Measurements from ENCODE around the gene HOXC9.

HOXC9 gene

DNA sequence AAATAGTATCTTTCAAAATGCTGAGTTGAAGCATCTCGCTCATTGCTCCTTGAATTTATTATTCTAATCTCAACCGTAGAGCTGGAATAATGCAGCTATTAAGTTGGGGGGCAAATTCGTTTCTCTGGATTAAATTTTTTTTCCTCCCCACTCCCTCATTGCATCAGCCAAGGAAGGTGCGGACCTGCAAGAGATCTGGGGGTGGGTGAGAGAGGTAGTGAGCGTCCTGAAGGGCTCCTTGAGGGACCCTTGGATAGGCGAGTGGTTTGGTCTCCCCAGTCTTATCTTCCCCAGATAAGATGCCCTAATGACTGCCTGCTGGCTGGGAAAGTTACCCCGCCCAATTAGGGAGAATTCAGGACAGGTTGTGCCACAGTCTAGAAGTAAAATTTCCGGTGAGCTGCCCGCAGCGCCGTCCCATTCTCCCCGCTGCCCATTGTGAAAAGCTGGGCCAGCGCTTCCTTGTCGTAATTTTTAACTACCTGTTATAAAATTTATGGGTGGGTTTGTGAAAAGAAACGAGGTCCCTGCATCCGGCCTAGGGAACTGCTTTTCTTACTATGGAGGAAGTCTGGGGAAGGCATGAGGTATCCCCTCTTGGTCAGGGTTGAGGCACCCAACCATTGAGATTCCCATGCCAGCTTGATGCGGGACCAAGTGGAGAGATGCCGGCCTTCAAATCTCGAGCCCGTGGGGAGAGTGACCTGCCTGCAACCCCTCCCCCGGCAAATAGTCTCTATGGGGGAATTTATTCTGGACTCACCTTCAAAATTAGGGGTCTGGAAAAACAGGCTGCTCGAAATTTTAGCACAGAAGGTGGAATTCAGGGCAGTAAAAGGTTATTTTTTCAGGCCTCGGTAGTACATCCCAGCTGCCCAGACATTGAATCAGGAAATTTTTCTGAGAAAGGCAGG lies 15.3 kb downstream of the HOXC9 start:
- DNase-seq = no peak

DNA sequence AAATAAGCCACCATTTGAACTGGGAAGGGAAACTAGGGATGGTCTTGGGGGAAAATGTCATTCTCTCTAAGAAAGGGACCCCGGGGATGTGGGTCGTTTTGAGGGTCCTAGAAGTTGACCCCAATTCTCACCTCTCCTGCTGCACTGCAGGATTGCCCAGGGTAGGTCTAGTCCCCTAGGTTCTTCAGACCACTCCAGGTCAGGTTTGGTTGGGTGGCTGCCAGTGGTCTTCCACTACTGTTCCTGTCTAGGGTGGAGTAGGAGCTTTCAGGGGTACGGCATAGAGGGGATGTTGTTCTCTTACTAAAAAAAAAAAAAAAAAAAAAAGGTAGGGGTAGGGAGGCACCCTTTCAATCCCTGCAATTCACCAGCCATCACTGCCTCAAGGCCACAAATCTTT lies 16.1 kb downstream of the HOXC9 start:
- DNase-seq = no peak

DNA sequence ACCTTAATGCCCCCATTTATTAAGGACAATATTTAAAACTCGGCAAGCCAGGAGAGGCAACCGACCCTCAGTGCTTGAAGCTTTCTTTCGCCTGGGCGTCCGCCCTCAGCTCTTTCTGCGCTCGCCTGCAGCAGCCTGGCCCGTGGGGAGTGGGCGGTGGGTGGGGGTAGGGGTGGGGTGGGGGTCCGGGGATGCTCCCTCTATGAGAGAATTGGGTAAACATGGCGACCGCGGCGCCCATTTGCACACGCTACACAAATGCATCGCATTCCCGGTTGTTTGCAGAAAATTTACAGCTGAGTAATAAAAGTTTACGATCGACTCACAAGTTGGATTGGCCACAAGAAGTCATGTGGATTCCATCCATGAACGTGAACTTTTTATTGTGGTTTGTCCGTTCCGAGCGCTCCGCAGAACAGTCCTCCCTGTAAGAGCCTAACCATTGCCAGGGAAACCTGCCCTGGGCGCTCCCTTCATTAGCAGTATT lies 16.6 kb downstream of the HOXC9 start:
- no peak for DNase-seq

DNA sequence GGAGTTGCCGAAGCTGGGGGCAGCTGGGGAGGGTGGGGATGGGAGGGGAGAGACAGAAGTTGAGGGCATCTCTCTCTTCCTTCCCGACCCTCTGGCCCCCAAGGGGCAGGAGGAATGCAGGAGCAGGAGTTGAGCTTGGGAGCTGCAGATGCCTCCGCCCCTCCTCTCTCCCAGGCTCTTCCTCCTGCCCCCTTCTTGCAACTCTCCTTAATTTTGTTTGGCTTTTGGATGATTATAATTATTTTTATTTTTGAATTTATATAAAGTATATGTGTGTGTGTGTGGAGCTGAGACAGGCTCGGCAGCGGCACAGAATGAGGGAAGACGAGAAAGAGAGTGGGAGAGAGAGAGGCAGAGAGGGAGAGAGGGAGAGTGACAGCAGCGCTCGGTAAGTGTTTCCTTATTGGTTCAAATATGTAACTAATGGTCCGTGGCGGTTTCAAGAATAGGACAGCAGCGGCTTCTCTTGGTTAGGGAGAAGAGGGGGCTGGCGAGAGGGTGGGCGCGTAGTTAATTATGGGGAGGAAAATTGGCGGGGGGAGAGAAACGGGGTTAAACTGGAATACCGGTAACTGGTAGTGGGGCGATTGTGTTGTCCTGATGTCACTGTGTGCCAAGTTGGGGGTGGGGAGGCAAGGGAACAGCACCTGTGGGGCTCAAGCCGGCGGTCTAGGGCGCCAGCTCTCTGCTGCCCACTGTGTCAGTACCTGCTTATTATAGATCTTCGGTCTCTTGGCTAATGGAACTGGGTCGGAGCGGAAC lies 17.2 kb downstream of the HOXC9 start:
- DNase-seq = no peak

DNA sequence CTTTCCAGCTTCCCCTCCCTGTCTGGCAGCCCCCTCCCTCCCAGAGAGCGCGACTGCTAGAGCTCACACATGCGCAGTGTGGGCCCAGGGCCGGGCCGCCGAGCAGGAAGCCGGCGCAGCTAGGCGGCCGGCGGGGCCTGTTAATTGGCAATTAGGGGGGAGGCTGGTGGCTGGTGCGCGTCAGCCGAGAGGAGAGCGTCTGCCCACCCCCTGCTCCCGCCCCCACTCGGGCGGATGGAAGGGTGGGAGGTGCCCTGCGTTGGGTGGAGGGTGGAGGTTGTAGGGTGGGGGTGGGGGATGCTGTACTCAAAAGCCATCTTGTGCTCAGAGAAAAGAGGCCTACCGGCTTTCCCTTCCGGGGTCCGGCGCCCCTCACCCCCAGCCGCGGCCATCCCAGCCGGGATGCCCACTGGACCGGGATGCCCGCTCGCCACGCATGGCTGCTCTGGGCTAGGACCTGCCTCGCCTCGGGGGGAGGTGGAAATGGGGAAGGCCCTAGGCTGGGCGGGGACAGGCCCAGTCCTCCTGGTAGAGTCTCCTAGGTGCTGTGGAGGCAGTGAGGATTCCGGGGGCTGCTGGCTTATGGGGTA lies 18.0 kb downstream of the HOXC9 start:
- DNase-seq = peak; percentile 48

DNA sequence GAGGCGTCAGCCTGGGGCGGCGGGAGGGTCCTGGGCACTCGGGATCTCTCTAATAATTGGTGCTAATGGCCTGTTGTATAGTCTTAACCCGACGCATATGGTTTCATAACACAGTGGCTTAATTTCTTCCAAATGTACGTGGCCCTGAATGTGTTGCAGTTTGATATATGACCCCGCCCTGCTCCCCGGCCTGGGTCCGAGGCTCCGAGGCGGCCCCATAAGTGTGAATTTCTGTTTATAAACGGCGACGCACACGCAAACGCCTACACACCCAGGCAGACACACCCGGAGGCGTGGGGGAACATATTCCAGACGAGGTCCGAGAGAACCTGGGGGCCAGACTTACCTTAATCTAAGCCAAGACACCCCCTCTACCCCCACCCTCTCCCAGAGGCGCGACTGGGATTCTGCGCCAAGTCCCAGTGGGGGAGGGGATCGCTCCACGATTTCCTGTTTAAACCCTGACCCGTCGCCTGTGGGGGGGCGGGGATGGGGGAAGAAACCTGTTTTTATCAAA lies 18.6 kb downstream of the HOXC9 start:
- no peak for DNase-seq

DNA sequence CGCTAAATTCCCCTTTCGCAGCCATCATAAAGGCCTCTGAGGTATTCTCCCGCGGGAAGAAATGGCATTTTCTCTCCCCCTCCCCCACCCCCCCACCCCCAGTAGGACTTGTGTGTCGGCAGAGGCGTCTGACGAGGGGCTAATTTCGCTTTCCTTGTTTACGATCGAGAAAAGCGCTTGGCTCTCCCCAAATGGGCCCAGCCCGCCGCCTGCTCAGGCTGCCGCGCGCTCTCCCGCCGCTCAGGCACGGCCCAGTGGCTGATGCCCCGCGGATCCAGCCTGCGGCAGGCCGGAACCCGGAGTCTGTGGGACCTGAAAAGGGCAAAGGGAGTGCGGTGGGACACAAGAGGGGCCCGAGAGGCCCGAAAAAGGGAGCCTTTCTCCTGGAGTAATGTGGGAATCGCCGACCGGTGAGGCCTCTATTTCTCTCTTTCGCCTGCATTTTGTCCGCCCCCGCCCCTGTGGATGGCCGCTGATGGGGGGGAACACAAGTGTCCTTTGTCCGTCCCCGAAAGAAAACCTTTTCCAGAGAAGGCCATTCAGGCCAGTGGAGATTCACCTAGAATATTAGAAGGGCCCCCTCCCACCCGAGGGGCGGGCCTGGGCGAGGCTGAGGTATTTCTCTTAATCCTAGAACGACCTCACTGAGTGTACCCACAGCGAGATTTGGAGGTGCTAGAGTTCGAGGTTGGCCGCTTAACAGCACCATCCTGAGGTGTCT lies 19.3 kb downstream of the HOXC9 start:
- DNase-seq = no peak

DNA sequence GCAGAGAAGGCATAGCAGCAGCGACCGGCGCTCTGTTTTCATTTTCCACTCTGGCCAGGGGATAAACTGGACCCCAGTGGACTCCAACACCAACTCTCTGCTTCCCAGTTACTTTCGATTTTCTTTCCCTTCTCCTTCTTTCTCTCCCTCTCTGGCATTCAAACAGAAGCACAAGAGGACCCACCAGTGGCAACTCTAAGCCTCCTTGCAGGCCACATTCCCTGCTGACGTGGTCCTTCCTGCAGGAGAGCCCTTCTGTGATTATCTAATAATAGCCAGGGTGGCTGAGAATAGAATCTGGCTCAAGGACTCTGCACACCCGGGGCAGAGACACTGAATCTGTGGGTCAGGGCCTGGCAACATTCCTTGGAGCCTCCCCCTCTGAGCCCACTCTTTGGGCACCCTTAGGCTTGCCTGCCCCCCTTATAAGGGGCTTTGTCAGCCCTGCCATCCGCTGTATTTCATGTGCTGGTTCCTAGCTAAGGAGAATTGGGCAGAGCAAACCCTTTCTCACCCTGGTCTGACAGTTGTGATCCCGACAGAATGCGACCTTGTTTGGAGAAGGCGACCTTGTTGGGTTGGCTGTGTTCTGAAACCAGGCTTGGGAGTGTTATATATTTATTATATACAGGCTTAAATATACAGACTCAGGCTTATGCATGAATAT lies 20.1 kb downstream of the HOXC9 start:
- DNase-seq = no peak

DNA sequence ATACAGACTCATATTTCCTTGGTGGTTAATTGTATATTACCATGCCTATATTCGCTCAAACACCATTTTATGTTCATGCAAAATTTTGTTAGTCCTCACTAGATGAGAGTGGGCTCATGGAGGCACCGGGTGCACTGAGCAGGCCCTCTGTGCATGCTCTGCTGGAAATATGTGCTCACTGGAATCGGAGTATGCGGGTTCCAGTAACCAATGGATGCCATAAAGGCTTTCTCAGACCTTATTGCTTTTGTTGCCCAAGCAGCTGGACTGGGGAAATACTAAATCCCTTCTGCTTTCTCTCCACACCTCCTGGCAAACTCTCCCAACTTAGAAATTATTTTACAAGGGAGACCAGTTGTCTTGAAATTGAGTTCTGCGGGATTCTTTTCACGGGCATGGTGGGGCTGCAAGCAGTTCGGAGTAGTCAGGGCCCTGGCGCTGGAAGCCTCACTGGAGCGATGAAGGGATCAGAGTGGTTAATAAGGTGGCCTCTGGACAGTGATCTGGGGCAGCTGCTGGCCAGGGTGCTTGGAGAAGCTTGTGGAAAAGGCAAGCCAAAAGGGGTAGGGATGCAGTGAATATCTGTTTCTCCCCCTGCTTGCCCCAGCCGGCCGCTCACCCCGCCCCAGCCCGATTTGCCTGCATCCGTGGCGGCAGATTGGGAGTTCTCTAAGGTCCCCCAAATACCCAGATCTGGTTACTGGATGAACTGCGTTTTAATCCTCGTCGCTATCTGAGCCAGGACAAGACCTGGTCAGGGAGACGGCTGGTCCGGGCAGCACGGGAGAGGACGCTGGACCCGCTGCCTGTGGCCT lies 20.8 kb downstream of the HOXC9 start:
- DNase-seq = no peak

DNA sequence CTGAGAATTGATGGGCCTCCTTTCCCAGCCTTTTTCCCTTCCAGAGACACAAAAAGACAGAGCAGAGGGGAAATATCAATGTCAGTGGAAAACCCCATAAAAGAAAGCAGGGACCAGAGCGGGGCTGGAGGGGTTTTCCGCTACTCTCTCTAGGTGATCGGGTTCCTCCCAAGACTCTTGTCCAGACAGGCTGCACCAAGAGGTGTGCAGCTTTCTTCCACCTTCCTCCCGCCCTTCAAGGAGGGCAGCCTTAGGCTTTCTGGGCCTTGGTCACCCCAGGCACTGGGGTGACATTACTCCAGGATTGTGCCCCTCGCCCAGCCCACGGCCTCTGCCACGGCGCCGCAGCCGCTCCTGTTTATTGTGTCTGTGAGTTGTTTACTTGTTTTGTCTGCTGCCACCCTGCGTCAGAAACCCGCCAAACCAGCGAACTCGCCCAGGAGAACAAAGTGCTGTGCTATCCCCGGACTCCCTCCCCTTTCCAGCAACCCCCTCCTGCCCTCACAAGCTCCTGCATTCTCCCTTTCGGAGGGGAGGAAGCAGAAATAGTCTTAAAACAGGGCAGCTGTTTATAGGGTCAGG lies 21.6 kb downstream of the HOXC9 start:
- no peak for DNase-seq

DNA sequence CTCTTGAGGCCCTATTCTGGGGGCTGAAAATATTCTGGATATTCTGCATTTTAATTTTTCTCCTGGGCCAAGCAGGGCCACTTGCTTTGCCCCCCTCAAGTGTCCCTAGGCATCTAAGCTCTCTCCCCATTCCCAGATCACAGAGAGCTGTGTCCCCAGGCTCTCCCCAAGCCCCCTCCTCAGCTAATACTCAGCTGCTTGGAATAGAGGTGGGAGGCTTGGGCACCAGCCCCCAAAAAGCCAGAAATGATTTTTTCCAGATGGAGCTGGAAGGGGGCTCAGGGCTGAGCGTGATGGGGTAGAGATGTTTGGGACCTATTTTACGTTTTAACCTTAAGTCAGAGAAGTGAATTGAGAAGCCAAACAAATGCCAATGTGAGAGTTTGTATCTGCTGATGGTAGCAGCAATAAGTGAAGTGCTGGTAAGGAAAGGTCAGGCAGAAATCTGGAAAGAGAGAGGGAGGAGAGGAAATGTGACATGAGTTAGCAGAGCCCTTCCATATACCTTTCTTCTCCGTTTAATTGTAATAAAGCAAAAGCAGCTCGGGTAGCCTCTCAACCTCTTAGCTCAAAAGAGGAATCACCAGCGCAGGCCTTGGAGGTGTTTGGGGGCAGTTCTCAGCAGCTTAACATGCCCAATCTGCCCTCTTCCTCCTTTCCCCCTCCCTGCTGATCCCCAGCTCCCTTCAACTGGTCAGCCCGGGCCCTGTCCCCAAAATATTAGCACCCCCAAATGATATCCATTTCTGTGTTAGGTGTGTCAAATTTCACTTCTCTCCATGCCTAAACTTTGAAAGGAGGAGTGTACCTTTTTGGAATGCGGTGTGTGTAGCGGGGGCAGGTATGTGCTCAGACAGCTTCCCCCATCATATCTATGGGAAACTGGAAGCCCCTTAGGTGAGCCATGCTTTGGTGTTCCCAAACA lies 23.3 kb downstream of the HOXC9 start:
- no peak for DNase-seq

DNA sequence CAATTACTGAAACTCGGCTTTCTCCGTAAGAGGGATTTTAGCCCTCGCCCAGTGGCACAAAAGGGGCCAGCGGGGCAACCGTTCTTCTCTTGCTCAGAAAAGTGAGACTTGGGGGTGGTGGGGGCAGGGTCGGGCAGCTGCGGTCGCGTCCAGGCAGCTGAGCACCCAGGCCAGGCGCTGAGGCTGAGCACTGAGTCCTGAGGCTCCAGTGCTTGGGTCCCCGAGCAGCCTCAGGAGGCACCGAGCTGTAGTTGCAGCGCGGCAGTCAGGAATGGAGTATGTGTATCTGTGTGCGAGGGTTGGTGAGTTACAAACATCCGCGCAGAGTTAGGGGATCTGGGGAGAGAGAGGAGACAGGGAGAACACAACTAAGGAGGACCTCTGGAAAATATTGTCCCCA lies 24.2 kb downstream of the HOXC9 start:
- no peak for DNase-seq

DNA sequence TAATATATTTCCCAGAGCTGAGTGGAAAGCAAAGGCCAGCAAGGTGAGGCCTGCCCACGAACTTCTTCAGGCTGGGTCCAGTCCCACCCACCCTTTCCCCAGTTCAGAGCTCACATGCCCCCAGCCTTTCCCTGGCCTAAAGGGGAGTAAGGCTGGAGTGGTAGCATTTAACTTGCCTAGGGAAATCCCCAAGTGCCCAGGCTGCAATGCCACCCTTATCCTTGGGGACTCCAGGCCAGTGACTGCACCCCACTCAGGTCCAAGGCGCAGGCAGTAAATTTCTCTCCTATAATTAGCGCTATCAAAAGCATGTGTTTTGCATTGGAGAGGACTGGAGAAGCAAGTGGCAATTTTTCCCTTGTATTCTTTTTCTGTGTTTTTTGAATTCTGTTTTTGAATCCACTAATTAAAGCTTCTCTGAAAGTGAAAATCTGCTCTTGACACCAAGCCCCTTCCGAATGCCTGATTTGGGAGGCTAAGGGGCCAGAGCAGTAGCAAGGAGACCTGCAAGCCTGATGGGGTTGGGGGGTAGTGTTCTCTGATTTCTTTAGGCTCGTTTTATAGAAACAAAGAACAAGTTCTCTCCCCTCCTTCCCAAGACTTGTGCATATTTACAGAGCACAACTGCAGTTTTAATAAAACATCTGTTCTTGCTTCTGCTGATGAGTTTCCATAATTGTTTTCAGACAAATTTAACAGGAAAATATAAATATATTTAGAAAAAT lies 24.8 kb downstream of the HOXC9 start:
- DNase-seq = no peak

DNA sequence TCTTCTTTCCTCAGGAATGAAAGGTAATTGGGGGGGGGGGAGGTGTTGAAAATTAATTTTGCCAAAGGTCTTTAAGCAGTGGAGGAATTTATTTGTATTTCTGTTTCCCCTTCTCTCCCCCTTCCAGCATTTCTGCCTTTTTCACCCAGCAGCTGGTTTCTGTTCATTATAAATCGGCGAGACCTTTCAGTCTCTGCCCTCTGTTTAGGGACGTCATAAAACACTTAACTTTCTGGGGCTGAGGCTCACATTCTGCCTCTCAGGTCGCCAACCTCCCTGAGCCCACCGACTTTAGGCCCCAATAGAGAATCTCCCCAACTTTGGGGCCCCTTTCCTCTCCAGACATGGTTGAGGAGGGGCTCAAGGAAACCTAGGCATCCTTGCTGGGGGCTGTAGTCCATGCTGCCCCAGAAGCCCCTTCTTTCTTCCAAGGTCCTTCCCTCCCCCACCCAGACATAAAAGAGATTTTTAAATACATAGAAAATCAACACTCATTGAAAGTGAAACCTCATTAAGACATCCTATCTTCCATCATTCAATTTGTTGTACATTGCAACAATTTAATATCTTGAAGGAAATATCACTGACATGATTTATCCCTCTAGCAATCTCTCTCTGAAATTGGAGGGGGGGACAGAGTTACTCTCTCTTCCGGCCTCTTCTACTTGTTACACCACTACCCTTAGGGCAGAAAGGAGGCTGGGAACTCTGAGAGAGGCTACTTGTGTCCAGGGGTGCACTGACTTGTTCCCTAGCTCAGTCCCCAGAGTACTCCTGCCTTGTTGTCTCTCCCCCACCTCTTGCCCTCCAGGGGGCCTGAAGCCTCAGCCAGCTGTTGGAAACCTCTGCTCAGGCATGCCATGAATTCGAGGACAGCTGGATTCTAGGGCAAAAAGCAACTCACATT lies 25.8 kb downstream of the HOXC9 start:
- no peak for DNase-seq

DNA sequence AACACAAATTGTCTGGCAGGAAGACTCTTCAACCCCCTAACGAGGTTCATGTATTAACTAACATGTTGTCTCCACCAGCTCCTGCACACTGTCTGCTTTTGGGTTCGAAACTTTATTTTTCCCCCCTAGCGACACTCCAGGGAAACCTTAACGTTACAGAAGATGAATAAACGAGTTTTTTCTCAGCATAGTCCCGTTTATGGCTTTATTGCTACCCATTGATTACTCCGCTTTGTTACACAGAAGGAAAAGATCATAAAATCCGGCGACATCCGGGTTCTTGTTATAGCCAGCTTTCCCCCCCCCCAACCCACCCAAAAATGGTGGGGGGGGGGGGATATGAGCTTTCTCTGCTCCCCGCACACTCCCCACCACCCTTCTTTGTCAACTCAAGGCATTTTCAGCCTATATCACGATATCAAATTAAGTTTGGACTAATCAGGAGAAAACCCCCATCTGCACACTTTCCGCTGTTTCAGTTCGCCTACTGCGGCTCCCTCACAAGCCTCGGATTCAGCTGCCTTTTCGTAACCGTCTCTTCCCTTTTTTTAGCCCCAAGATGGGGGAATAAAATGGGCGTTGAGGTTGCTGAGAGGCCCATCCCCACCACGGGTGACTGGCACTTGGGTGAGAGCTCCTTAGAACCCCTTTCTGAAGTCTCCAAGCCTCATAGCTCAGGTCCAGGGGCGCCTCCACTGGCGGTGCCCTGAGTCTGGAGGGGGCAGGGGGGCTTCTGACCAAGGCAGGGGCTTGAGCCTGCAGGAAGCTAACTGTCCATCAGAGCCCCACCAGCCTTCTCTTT lies 26.9 kb downstream of the HOXC9 start:
- no peak for DNase-seq

DNA sequence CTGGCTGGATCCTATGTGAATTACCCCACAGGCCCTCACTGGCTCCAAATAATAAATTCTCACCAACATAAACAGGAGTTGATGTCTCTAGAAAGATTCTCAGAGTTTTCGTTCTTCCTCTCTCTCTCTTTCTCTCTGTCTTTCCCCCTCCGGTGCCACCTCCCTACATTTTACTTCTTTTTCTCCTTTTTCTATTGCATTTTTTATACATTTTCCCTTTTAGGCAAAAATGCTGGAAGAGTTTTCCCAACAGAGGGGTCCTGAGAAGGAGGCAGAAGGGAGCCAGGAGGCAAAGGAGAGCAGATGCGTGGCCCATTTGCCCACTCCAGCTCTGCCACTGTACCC lies 27.5 kb downstream of the HOXC9 start:
- no peak for DNase-seq

All from fibroblast of skin of back (primary cell).